Inferior parietal cortex (tissue), 1 donor: ENCODE data around the gene ZNF813.

Experiments used
- DNase-seq: peaks from one replicate; pipeline ENCODE4 v3.0.0-alpha.2; 2016; ENCODE audit errors: extremely low spot score

ZNF813 gene

GRCh38 chr19:53520547-53521372 is 53.2 kb downstream of the ZNF813 start:
- DNase-seq = peak; percentile 99

- no peak for DNase-seq
Observed at GRCh38 chr19:53521373-53522202, 54.1 kb downstream of the ZNF813 start.

- no peak for DNase-seq
Observed at GRCh38 chr19:53525922-53526321, 58.4 kb downstream of the ZNF813 start.

- DNase-seq = no peak
Observed at GRCh38 chr19:53530622-53531021, 63.1 kb downstream of the ZNF813 start.

- DNase-seq = no peak
Observed at GRCh38 chr19:53531457-53531856, 63.9 kb downstream of the ZNF813 start.

DNA sequence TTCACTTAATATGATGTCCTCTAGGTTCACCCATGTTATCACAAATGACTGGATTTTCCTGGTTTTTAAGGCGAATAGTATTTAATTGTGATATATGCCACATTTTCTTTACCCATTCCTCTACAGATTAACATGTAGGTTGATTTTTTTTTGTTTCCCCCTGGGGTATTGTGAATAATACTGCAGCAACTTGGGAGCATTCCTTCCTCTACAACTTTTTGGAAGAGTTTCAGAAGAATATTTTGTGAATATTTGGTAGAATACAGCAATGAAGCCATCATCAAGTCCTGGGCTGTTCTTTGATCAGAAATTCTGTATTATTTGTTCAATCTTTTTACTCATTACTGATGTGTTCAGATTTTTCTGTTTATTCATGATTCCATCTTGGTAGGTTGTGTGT is 64.8 kb downstream of the ZNF813 start:
- no peak for DNase-seq

- no peak for DNase-seq
Observed at GRCh38 chr19:53536225-53536548, 68.7 kb downstream of the ZNF813 start.

- no peak for DNase-seq
Observed at GRCh38 chr19:53537121-53537520, 69.6 kb downstream of the ZNF813 start.

GRCh38 chr19:53537521-53538377 is 70.2 kb downstream of the ZNF813 start, which contains the start of gene ZNF331:
TSS of gene ZNF331 (plus strand) at chr19:53538145. CDS start at chr19:53569377, 31,232 bp downstream.
- peak; percentile 69 for DNase-seq

GRCh38 chr19:53538378-53539109 is 71.0 kb downstream of the ZNF813 start:
- no peak for DNase-seq

DNA sequence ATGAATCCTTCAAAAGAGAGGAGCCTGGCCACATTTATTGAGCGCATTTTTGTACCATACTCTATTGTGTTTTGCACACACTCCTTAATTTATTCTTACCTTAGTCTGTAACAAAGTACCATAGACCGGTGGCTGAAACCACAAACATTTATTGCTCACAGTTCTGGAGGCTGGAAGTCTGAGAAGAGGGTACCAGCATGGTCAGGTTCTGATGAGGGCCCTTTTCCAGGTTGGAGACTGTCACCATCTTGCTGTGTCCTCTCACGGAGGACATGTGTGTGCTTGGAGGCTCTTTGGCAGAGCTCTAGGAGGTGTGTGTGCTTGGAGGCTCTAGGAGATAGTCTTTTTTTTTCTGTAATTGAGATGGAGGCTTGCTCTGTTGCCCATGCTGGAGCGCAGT is 72.6 kb downstream of the ZNF813 start:
- no peak for DNase-seq

DNA sequence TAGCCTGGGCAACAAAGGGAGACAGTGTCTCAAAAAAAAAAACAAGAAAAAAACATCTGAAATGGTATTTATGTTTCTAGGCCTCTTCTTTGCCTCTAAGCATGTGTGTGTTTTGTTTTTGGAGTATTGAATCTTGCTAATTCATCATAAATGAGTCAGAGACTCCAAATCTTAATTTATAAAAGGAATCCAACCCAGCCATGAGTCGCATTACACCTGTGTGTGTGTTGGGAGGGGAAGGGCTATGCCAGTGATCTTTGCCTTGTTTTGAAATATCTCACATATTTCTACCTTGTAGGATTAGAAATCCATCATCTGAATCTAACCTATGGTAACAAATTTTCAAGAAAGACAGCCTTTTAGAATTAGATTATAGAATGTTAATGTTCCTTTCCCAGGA is 74.4 kb downstream of the ZNF813 start:
- no peak for DNase-seq

GRCh38 chr19:53545271-53546065 is 77.9 kb downstream of the ZNF813 start:
- no peak for DNase-seq
